RWPE1 (cell line): ENCODE data around the gene LYZL2.

Experiments
- CTCF ChIA-PET: fragments of 350-600 bp; sonication (Branson Sonifier 250); formaldehyde crosslinking; extraction: SDS; loops from one replicate; lab custom pipeline; 2021; lab: Yijun Ruan, JAX
- POLR2A ChIA-PET: fragments of 400-600 bp; formaldehyde crosslinking; extraction: SDS; loops from one replicate; lab custom pipeline; 2020; ENCODE audit warnings: antibody characterized with exemption; ENCODE audit not compliant: low non-redundant PET; lab: Yijun Ruan, JAX
- DNase-seq: peaks from one replicate; pipeline ENCODE4 v3.0.0; 2012; ENCODE audit warnings: low spot score
- H3K27ac ChIP-seq: fragments of 450-650 bp; 2 replicates; pipeline ENCODE4 v1.5.1; 2017
- TF ChIP-seq, protein P1 (sequence below): fragments of 450-650 bp; conservative IDR thresholded peaks from 2 replicates; pipeline ENCODE4 v1.5.1; 2017; ENCODE audit warnings: low read depth, mild to moderate bottlenecking

The LYZL2 gene

DNA sequence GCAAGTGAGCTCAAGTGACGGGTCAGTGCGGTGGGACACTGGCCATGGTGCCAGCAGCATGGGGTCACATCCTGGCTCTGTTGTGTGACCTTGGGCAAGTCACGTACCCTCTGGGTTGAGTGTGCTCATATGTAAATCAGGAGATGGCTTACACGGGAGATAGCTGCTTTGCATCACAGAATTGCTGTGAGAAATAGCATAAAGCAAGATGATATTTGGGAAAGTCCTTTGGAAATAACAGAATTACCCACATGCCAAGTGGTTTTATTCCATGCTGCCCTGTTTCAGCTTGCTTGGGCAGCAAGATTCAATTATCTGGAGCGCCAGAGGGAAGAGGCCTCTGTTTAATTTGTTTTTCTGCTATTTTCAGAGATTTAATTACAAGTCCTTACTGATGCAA is 48.9 kb downstream of the LYZL2 start:
- no peak for DNase-seq
- POLR2A ChIA-PET: no interaction called here
- no peak overlapping the region for H3K27ac ChIP-seq
- TF ChIP-seq, protein P1, sequence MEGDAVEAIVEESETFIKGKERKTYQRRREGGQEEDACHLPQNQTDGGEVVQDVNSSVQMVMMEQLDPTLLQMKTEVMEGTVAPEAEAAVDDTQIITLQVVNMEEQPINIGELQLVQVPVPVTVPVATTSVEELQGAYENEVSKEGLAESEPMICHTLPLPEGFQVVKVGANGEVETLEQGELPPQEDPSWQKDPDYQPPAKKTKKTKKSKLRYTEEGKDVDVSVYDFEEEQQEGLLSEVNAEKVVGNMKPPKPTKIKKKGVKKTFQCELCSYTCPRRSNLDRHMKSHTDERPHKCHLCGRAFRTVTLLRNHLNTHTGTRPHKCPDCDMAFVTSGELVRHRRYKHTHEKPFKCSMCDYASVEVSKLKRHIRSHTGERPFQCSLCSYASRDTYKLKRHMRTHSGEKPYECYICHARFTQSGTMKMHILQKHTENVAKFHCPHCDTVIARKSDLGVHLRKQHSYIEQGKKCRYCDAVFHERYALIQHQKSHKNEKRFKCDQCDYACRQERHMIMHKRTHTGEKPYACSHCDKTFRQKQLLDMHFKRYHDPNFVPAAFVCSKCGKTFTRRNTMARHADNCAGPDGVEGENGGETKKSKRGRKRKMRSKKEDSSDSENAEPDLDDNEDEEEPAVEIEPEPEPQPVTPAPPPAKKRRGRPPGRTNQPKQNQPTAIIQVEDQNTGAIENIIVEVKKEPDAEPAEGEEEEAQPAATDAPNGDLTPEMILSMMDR: no peak
- CTCF ChIA-PET: interaction anchor here (0.8 kb wide), 1 partner anchor 89 kb away, joined by 5 read pairs; no protein-coding TSS in a partner anchor

DNA sequence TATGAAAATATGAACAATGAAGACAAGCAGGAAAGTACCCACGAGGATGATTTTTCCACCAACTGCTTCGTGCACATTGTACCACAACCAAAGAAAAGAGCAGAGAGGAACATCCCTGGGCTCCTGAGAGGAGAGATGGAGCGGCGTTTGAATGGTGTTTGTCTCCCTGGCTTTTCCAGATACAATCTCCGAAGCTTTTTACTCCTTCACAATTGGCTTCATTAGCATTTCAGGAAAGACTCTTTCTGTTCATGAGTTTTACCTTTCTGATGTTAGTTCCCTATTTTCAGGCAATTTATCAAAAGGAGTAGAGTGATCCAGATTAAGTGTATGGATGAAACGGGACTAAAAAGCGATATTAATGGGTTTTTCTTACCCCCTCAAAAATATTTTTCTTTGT is 49.3 kb downstream of the LYZL2 start:
- TF ChIP-seq, protein P1: no peak
- no peak for DNase-seq
- no peak overlapping the region for H3K27ac ChIP-seq
- CTCF ChIA-PET: interaction anchor here (0.8 kb wide), 1 partner anchor 89 kb away, joined by 5 read pairs; no protein-coding TSS in a partner anchor
- POLR2A ChIA-PET: no interaction called here

DNA sequence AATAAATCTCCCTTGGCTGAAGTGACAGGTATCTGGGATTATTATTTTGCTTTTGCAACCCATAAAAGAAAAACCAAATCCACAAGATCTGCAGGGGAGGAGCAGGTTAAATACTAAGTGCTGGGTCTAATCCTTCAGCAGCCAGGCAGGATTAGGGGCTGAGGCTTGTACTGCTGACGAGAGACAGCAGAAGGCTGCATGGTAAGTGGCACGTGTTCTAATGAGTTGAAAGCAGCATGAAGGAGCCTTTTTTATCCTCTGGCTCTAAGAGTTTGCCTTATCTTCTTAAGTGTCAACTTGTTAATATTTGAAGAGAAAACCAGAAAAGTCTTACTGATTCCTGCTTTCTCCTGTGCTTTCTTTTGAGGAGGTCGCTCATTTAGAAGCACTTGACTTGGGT is 50.0 kb downstream of the LYZL2 start:
- no peak overlapping the region for H3K27ac ChIP-seq
- DNase-seq: no peak
- TF ChIP-seq, protein P1: no peak
- POLR2A ChIA-PET: no interaction called here
- CTCF ChIA-PET: no interaction called here

DNA sequence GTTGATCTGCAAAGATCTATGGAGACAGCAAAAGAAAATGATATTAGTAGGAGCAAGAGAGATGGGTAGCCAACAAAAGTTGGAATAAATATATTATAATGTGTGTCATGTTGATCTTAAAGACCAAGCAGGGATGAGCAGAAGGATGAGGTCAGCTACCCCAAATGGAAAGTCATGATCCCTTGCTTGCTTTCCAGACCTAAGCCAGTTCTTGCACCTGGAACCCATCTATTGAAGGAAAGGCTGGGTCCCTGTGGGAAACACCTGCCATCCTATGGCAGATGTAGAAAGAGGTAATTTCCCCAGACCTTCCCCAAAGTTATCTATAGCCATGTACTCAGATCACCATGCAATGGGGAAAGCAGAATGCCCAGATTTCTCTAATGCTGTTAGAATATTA is 52.5 kb downstream of the LYZL2 start:
- ChIA-PET POLR2A (no interaction called here), CTCF (interaction anchor here (1.0 kb wide), 1 partner anchor 14 kb away, joined by 3 read pairs; no protein-coding TSS in a partner anchor)
- H3K27ac ChIP-seq: no peak overlapping the region
- no peak for DNase-seq
- TF ChIP-seq, protein P1: no peak

DNA sequence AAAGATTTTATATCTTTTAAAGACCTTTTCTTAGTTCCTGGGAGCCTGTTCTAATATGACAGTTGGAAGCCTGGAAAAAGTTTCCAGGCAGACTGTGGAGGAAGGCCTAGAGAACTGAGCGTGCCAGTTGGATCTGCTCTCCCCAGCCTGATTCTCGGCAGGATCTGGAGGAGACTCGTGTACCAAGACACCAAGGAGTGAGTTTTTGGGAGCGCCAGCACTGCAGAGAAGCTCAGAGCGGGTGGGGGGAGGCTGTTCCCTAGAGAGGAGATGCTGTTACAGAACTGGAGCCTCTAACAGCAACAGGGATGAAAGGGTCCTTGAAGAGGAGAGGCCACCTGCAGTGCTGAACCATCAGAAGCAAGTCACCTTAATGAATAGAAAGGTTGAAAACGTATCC is 52.9 kb downstream of the LYZL2 start:
- ChIA-PET CTCF (no interaction called here), POLR2A (no interaction called here)
- TF ChIP-seq, protein P1: no peak
- no peak overlapping the region for H3K27ac ChIP-seq
- no peak for DNase-seq

DNA sequence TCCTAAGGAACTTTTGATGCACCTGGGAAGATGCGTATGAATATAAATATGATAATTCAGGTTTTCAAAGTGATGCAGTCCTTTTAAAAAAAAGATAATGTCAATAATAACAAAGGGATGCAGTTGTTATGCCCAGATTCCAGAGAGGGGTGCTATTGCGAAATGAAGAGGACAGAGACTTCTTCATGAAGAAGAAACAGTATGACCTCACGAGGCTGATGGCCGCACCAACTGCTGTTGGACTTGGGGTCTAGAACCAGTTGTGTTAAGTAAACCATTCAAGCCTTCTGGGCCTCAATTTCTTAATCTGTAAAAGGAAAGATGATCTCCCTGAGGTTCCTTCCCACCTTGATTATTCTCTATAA is 55.1 kb downstream of the LYZL2 start:
- ChIA-PET CTCF (interaction anchor here (0.6 kb wide), 1 partner anchor 1104 kb away, joined by 3 read pairs; no protein-coding TSS in a partner anchor), POLR2A (no interaction called here)
- no peak for DNase-seq
- TF ChIP-seq, protein P1: no peak
- H3K27ac ChIP-seq: no peak overlapping the region
